NCI-H774 (cell line): ENCODE results near the gene SELENOH.

Source experiments
- DNase-seq: peaks from one replicate; lab custom pipeline; 2025; lab: John Stamatoyannopoulos, UW

Gene SELENOH

GRCh38 chr11:57746920-57747319 lies 5.6 kb downstream of the SELENOH start:
- DNase-seq, result no peak

- no peak for DNase-seq
Measured at GRCh38 chr11:57751176-57751575, 9.9 kb downstream of the SELENOH start.

- DNase-seq, result no peak
Measured at GRCh38 chr11:57751676-57752253, 10.5 kb downstream of the SELENOH start, which contains the start of gene BTBD18. Gene BTBD18, minus strand, starts transcription at chr11:57751819. Its CDS starts 631 bp downstream, at chr11:57751188.

- no peak for DNase-seq
Measured at GRCh38 chr11:57752954-57753353, 11.7 kb downstream of the SELENOH start.

GRCh38 chr11:57758174-57758573 lies 16.9 kb downstream of the SELENOH start:
- DNase-seq, result no peak

GRCh38 chr11:57761301-57762234 lies 20.3 kb downstream of the SELENOH start, which contains the start of gene CTNND1:
Gene CTNND1, plus strand, starts transcription at chr11:57761802. Its CDS starts 29,677 bp downstream, at chr11:57791479.
- DNase-seq, result peak; percentile 87

- DNase-seq, result no peak
Measured at GRCh38 chr11:57762235-57762861, 21.1 kb downstream of the SELENOH start.

GRCh38 chr11:57763568-57763967 lies 22.3 kb downstream of the SELENOH start:
- no peak for DNase-seq

GRCh38 chr11:57764021-57764420 lies 22.7 kb downstream of the SELENOH start:
- no peak for DNase-seq

GRCh38 chr11:57764566-57764965 lies 23.3 kb downstream of the SELENOH start:
- no peak for DNase-seq

- no peak for DNase-seq
Measured at GRCh38 chr11:57764972-57765371, 23.7 kb downstream of the SELENOH start.

GRCh38 chr11:57770793-57771192 lies 29.5 kb downstream of the SELENOH start:
- DNase-seq, result no peak

- DNase-seq, result no peak
Measured at GRCh38 chr11:57771365-57771764, 30.1 kb downstream of the SELENOH start.

- no peak for DNase-seq
Measured at GRCh38 chr11:57772562-57772961, 31.3 kb downstream of the SELENOH start.

GRCh38 chr11:57773026-57773598 lies 31.8 kb downstream of the SELENOH start:
- no peak for DNase-seq

GRCh38 chr11:57775491-57775890 lies 34.2 kb downstream of the SELENOH start:
- no peak for DNase-seq

GRCh38 chr11:57776031-57776521 lies 34.8 kb downstream of the SELENOH start:
- no peak for DNase-seq

GRCh38 chr11:57776577-57777210 lies 35.4 kb downstream of the SELENOH start:
- no peak for DNase-seq

- no peak for DNase-seq
Measured at GRCh38 chr11:57777969-57778317, 36.7 kb downstream of the SELENOH start.

- DNase-seq, result no peak
Measured at GRCh38 chr11:57778318-57779037, 37.2 kb downstream of the SELENOH start.

- no peak for DNase-seq
Measured at GRCh38 chr11:57779276-57779675, 38.0 kb downstream of the SELENOH start.
